GM18520 (cell line): ENCODE data around the gene HACL1.
A peak's percentile ranks its signal among the peaks of the same experiment; 100 is the strongest.

Experiments used
- ATAC-seq: cut with Tn5 transposase; IDR thresholded peaks from one replicate; pipeline ENCODE4 v1.9.1; 2021; ENCODE audit not compliant: unreplicated experiment

HACL1 gene

GRCh38 chr3:15601399-15602145, at the start of gene HACL1, which contains the start of gene BTD:
HACL1 (minus strand) TSS chr3:15601569; CDS start chr3:15601463, 106 bp downstream.
BTD (plus strand) TSS chr3:15601745; CDS start chr3:15635440, 33,695 bp downstream.
- peak; percentile 90 for ATAC-seq

GRCh38 chr3:15649858-15650257, 48.5 kb upstream of the HACL1 start:
- no peak for ATAC-seq

GRCh38 chr3:15649341-15649740, 48.0 kb upstream of the HACL1 start:
- no peak for ATAC-seq

- ATAC-seq, result peak; percentile 64
Measured at GRCh38 chr3:15647611-15648167, 46.3 kb upstream of the HACL1 start.

- peak; percentile 18 for ATAC-seq
Measured at GRCh38 chr3:15646851-15647511, 45.6 kb upstream of the HACL1 start.

GRCh38 chr3:15645740-15646501, 44.6 kb upstream of the HACL1 start:
- ATAC-seq, result no peak

- ATAC-seq, result no peak
Measured at GRCh38 chr3:15645246-15645645, 43.9 kb upstream of the HACL1 start.

- no peak for ATAC-seq
Measured at GRCh38 chr3:15638891-15639262, 37.5 kb upstream of the HACL1 start.

GRCh38 chr3:15638193-15638890, 37.0 kb upstream of the HACL1 start:
- ATAC-seq, result no peak

- no peak for ATAC-seq
Measured at GRCh38 chr3:15637131-15637951, 36.0 kb upstream of the HACL1 start.

GRCh38 chr3:15636028-15636709, 34.8 kb upstream of the HACL1 start:
- peak; percentile 42 for ATAC-seq

GRCh38 chr3:15635121-15635661, 33.8 kb upstream of the HACL1 start:
- no peak for ATAC-seq

- no peak for ATAC-seq
Measured at GRCh38 chr3:15634671-15635070, 33.3 kb upstream of the HACL1 start.

- ATAC-seq, result no peak
Measured at GRCh38 chr3:15633766-15634598, 32.6 kb upstream of the HACL1 start.

- ATAC-seq, result no peak
Measured at GRCh38 chr3:15633159-15633558, 31.8 kb upstream of the HACL1 start.

GRCh38 chr3:15632212-15632580, 30.8 kb upstream of the HACL1 start:
- ATAC-seq, result no peak

- no peak for ATAC-seq
Measured at GRCh38 chr3:15631426-15632211, 30.2 kb upstream of the HACL1 start.
